ENCODE measurements around the gene MFAP2.
"Not testable (repeated sequence)": the region's sequence is repeated elsewhere in the genome, so short reads cannot be mapped to it uniquely, and the experiment has no call there.

MFAP2 gene

GRCh38 chr1:16968372-16968771, 12.0 kb downstream of the MFAP2 start:
- TF ChIP-seq CTCF (IDR thresholded peaks at IDR 0.05; ENCODE audit: borderline replicate concordance, control extremely low read depth, extremely low read depth, insufficient read depth, missing control alignments): no peak
- in situ Hi-C loops (cut with MboI; ENCODE audit: low sequenced_read_pairs, unreplicated experiment): loop anchor here (10.0 kb wide), 1 partner anchor 76 kb away; no protein-coding TSS in a partner anchor
- no peak for DNase-seq (ENCODE audit: low spot score)

- no peak for TF ChIP-seq CTCF (IDR thresholded peaks at IDR 0.05; ENCODE audit: borderline replicate concordance, control extremely low read depth, extremely low read depth, insufficient read depth, missing control alignments)
- in situ Hi-C loops (cut with MboI; ENCODE audit: low sequenced_read_pairs, unreplicated experiment): loop anchor here (10.0 kb wide), 1 partner anchor 77 kb away; no protein-coding TSS in a partner anchor
- no peak for DNase-seq (ENCODE audit: low spot score)
Measured at GRCh38 chr1:16967962-16968361, 12.5 kb downstream of the MFAP2 start.

- TF ChIP-seq CTCF (IDR thresholded peaks at IDR 0.05; ENCODE audit: borderline replicate concordance, control extremely low read depth, extremely low read depth, insufficient read depth, missing control alignments): no peak
- in situ Hi-C loops (cut with MboI; ENCODE audit: low sequenced_read_pairs, unreplicated experiment): loop anchor here (10.0 kb wide), 1 partner anchor 78 kb away; no protein-coding TSS in a partner anchor
- DNase-seq (ENCODE audit: low spot score): no peak
Measured at GRCh38 chr1:16967095-16967575, 13.3 kb downstream of the MFAP2 start.

- no peak for TF ChIP-seq CTCF (IDR thresholded peaks at IDR 0.05; ENCODE audit: borderline replicate concordance, control extremely low read depth, extremely low read depth, insufficient read depth, missing control alignments)
- in situ Hi-C loops (cut with MboI; ENCODE audit: low sequenced_read_pairs, unreplicated experiment): loop anchor here (10.0 kb wide), 1 partner anchor 79 kb away; no protein-coding TSS in a partner anchor
- no peak for DNase-seq (ENCODE audit: low spot score)
Measured at GRCh38 chr1:16966282-16966681, 14.1 kb downstream of the MFAP2 start.

DNA sequence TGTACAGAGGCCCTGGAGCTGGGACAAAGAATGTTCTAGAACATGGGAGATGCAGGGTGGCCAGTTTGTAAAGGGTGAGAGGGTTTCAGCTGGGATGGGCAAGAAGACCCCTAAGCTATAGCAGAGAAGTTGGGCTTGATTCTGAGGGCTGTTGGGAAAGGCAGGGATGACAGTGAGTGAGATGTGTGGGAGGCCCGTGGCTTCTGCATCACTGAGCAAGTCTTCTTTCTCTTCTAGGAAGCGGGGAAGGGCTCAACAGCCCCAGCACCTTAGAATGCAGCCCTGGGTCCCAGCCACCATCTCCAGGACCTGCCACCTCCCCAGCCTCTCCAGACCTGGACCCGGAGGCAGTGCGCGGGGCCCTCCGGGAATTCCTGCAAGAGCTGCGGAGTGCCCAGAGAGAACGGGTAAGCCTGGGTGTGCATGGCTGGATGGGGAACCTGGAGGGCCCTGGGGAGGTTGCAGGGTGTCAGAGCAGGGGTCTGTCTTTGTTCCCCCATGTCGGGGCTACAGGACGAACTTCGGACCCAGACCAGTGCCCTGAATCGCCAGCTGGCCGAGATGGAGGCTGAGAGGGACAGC, 14.8 kb downstream of the MFAP2 start:
- in situ Hi-C loops (cut with MboI; ENCODE audit: low sequenced_read_pairs, unreplicated experiment): loop anchor here (10.0 kb wide), 1 partner anchor 79 kb away; no protein-coding TSS in a partner anchor
- no peak for DNase-seq (ENCODE audit: low spot score)
- TF ChIP-seq CTCF (IDR thresholded peaks at IDR 0.05; ENCODE audit: borderline replicate concordance, control extremely low read depth, extremely low read depth, insufficient read depth, missing control alignments): no peak

GRCh38 chr1:16964169-16964568, 16.3 kb downstream of the MFAP2 start:
- DNase-seq (ENCODE audit: low spot score): not testable (repeated sequence)
- in situ Hi-C loops (cut with MboI; ENCODE audit: low sequenced_read_pairs, unreplicated experiment): loop anchor here (10.0 kb wide), 1 partner anchor 81 kb away; no protein-coding TSS in a partner anchor
